Mucosa of rectum (tissue), 2 donors: Measurements from ENCODE around the gene KCNK5.

Experiments
- H3K27ac ChIP-seq, 2 donors: one replicate each; pipeline ENCODE4 v1.7.0; 2013; ENCODE audit warnings: inconsistent platforms in 2 of 2, low read depth in 2 of 2, low read length in 2 of 2
- H3K27me3 ChIP-seq, 2 donors: one replicate each; pipeline ENCODE4 v1.7.0; 2013; ENCODE audit warnings: low read length in 2 of 2; ENCODE audit not compliant: control insufficient read depth in 2 of 2, insufficient read depth in 2 of 2
- H3K36me3 ChIP-seq, 2 donors: one replicate each; pipeline ENCODE4 v1.7.0; 2013; ENCODE audit warnings: low read length in 2 of 2; ENCODE audit not compliant: control insufficient read depth in 2 of 2, insufficient read depth in 2 of 2
- H3K4me1 ChIP-seq, 2 donors: one replicate each; pipeline ENCODE4 v1.7.0; 2013; ENCODE audit warnings: low read length in 2 of 2, mild to moderate bottlenecking in 1 of 2; ENCODE audit not compliant: control insufficient read depth in 2 of 2, insufficient read depth in 2 of 2
- H3K4me3 ChIP-seq, 2 donors: one replicate each; pipeline ENCODE4 v1.7.0; 2013; ENCODE audit warnings: low read length in 2 of 2
- H3K9ac ChIP-seq, 2 donors: one replicate each; pipeline ENCODE4 v1.7.0; 2013; ENCODE audit warnings: low read length in 2 of 2, low read depth in 1 of 2, mild to moderate bottlenecking in 1 of 2
- H3K9me3 ChIP-seq, 2 donors: one replicate each; pipeline ENCODE4 v1.7.0; 2013; ENCODE audit warnings: low read length in 2 of 2; ENCODE audit not compliant: control insufficient read depth in 2 of 2
- donor health status: healthy.
- donor health status: Normal muscosa, but diverticular disease.

Gene KCNK5

DNA sequence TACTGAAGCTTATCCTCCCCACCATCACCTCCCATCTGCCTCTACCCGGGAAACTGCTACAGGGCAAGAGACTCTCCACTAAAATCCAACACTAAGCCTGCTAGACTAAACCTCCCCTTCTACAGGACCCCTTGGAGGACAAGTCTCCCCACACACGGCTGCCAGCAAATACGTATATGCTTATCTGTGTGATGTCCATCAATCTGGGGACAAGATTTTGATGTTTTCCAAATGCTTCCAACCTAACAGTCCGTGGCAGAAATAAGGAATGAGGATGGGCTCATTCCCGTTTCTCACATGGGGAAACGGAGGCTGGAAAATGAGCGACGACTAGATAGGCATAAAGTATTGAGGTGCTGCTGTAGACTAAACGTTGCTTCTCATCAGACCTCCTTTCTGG lies 1.8 kb downstream of the KCNK5 start:
- H3K4me1 ChIP-seq = peaks cover 44 to 45% of the 10 kb centered on the region in 2 donors
- H3K9ac ChIP-seq = peak overlapping the region in 1 of 2 donors; percentile 76
- no peaks in the 10 kb centered on the region for H3K36me3 ChIP-seq
- H3K4me3 ChIP-seq = peak overlapping the region; percentile 68 to 84
- H3K27me3 ChIP-seq = no peaks in the 10 kb centered on the region
- H3K9me3 ChIP-seq = no peaks in the 10 kb centered on the region
- H3K27ac ChIP-seq = peak overlapping the region; percentile 78 to 84

DNA sequence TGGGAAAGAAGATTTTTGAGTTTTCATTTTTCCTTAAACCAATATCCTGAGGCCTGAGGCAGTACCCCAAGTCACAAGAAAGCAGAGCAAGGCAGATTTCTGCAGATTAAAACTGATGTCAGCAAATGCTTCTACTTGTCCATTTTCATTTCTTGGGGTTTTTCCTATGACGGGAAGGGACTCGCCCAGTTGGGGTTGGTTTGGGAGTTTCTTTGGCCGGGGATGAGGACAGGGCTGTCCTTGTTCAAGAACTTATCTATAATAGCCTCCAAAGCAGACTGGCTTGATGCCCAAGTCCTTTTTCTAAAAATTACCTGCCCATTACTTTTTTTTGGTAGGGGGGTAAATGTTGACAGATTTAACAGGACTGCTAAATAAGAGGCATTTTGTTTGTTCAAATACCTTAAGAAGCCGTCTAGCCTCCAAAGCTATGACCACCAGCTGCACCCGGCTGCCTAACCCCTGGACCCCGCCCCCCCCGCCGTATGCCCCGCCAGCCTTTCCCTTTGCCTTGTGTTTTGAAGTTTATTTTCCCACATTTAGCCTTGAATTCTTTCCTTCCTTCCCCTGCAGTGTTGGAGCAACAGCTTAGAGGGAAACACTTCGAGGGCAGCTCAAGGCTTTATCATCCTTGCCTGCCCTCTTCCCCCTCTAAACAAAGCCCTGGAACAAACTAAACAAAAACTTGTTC lies 2.5 kb downstream of the KCNK5 start:
- no peaks in the 10 kb centered on the region for H3K9me3 ChIP-seq
- H3K27me3 ChIP-seq = no peaks in the 10 kb centered on the region
- H3K9ac ChIP-seq = peak overlapping the region in 1 of 2 donors; percentile 76
- H3K4me3 ChIP-seq = peak overlapping the region; percentile 68 to 84
- peak overlapping the region; percentile 79 to 84 for H3K27ac ChIP-seq
- peaks cover 44 to 45% of the 10 kb centered on the region in 2 donors for H3K4me1 ChIP-seq
- no peaks in the 10 kb centered on the region for H3K36me3 ChIP-seq

DNA sequence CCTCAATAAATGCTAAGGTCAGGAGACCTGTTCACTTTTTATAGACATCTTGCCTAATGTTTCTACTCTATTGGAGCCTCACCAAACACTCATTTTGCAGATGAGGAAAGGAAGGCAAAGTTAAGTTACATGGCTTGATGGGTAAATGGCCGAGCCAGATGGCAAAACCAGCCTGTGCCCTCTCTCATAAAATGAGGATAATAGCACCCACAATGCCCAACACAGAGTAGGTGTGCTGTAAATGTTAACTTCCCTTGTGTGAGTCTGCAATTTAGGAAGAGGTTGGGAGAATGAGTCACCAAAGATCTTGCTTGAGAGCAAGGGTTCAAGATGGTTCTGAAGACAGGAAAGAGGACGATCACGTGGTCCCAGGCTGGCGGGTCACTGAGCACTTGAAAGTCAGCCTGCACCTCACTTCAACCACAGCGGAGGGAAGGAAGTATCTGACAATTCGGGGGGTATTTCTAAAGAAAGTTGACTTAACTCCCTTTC lies 3.3 kb downstream of the KCNK5 start:
- Histone ChIP-seq H3K9ac (peak overlapping the region in 1 of 2 donors; percentile 21), H3K4me3 (peak overlapping the region; percentile 36 to 48), H3K4me1 (peaks cover 43 to 45% of the 10 kb centered on the region in 2 donors), H3K9me3 (no peaks in the 10 kb centered on the region), H3K36me3 (peaks cover 1 to 7% of the 10 kb centered on the region in 2 donors), H3K27ac (peak overlapping the region; percentile 79 to 84), H3K27me3 (no peaks in the 10 kb centered on the region)

DNA sequence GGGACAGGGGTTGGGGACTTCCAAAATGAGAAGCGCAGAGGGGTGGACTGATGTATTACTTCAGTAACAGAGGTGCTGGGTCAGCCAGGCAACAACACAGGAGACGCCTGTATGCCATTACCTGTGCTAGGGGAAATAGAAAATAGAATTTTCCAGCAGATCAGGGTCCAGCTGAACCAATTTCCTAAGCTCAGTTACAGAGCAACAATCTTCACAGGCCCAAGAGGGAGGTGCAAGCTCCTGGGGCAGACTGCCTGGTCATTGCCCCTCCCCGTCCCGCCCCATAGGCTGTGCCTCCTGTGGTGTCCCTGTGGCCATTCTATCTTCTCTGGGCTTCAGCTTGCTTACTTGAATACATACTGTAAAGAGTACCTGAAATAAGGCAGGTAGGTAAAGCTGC lies 3.7 kb downstream of the KCNK5 start:
- peaks cover 38 to 48% of the 10 kb centered on the region in 2 donors for H3K4me1 ChIP-seq
- H3K9me3 ChIP-seq = no peaks in the 10 kb centered on the region
- H3K9ac ChIP-seq = peak overlapping the region; percentile 8 to 52
- no peaks in the 10 kb centered on the region for H3K27me3 ChIP-seq
- peak overlapping the region; percentile 11 to 48 for H3K4me3 ChIP-seq
- H3K36me3 ChIP-seq = peaks cover 6 to 7% of the 10 kb centered on the region in 2 donors
- peak overlapping the region; percentile 79 to 84 for H3K27ac ChIP-seq

DNA sequence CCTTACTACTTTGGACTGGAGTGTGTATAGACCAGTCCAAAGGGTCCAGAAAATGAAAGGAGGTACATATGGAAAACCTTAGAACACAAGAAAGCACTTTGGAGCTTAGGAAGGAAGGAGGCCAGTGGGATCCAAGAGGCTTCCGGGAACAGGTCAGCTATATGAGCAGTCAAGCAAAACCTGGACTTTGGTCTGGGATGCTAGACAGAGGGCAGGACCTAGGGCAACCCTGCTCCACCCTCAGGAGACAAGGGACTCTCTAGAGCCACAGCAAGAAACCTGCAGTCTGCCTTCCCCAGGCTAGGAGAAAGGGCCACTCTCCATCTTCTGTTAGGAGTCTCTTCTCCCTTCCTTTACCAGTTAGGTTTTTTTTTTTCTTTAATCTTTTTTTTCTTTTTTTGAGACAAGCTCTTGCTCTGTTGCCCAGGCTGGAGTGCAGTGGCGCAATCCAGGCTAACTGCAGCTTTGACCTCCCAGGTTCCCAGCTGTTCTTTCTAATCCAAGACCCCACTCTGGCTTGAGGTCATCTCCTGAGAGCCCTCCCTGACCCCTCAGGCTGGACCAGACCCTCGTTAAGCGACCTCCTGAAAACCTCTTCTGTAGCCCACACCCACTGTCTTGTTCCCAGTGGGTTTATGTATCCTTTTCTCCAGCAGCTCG lies 4.6 kb downstream of the KCNK5 start:
- Histone ChIP-seq H3K4me3 (no peak overlapping the region), H3K36me3 (peaks cover 7% of the 10 kb centered on the region in 2 donors), H3K27ac (peak overlapping the region; percentile 79 to 84), H3K4me1 (peaks cover 36 to 52% of the 10 kb centered on the region in 2 donors), H3K9me3 (no peaks in the 10 kb centered on the region), H3K9ac (no peak overlapping the region), H3K27me3 (no peaks in the 10 kb centered on the region)

DNA sequence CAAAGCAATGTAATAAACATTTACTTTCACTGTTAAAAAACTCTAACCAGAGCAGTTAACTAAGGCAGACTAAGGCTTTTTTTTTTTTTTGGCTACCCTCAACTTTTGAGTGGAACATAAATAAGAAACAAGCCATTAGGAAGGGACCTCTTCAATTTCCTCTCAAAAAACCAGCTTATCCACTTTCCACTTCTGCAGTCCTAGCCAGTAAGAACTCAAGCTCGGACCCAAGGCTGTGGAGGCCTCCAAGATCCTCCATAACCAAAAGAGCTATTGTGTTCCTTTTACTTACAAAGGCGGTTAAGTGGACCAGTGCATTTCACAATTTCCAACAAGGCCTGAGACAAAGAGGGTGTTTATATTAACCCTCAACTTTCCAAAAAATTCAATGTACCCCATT lies 5.3 kb downstream of the KCNK5 start:
- Histone ChIP-seq H3K27me3 (no peaks in the 10 kb centered on the region), H3K27ac (peak overlapping the region; percentile 61 to 79), H3K36me3 (peaks cover 7% of the 10 kb centered on the region in 2 donors), H3K9me3 (no peaks in the 10 kb centered on the region), H3K9ac (no peak overlapping the region), H3K4me1 (peaks cover 33 to 53% of the 10 kb centered on the region in 2 donors), H3K4me3 (no peak overlapping the region)

DNA sequence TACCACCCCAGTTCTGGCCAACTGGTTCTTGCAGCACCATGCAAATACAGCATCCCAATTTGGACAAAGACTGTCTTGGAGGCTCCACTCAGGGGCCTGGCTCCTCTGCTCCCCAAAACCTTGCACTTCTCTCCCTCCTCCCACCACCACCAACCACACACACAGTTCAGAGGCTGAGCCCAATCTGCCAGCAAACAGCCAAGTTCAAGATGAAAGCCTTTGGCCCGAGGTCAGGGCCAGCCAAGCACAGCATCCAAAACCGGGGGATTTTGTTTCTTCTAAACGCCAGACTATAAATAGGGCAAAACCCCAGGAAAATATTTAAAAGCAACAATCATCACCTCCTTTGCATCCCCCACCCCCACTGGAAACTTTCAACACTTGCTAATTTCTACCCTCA lies 5.7 kb downstream of the KCNK5 start:
- Histone ChIP-seq H3K27ac (no peak overlapping the region), H3K9ac (no peak overlapping the region), H3K27me3 (no peaks in the 10 kb centered on the region), H3K4me3 (no peak overlapping the region), H3K9me3 (no peaks in the 10 kb centered on the region), H3K36me3 (peaks cover 7% of the 10 kb centered on the region in 2 donors), H3K4me1 (peaks cover 33 to 57% of the 10 kb centered on the region in 2 donors)

DNA sequence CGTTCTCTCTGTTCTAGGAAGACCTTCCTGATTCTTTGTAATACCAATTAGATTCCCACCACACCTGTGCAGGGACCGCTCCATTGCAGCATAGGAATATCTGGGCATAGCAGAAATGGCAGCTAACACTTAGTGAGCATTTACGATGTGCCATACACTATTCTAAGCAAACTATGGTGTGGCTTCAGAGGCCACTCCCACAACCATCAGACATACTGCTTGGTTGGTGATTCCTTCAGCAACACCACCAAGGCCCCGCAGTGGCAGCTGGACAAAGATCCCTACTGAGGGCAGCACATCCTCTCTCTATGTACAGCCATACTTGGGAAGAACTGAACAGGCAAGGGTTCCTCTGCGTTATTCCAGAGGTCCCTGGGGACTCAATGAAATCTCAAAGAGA lies 6.2 kb downstream of the KCNK5 start:
- Histone ChIP-seq H3K27me3 (no peaks in the 10 kb centered on the region), H3K4me3 (no peak overlapping the region), H3K9ac (no peak overlapping the region), H3K4me1 (peaks cover 34 to 62% of the 10 kb centered on the region in 2 donors), H3K36me3 (peaks cover 7% of the 10 kb centered on the region in 2 donors), H3K27ac (no peak overlapping the region), H3K9me3 (no peaks in the 10 kb centered on the region)

DNA sequence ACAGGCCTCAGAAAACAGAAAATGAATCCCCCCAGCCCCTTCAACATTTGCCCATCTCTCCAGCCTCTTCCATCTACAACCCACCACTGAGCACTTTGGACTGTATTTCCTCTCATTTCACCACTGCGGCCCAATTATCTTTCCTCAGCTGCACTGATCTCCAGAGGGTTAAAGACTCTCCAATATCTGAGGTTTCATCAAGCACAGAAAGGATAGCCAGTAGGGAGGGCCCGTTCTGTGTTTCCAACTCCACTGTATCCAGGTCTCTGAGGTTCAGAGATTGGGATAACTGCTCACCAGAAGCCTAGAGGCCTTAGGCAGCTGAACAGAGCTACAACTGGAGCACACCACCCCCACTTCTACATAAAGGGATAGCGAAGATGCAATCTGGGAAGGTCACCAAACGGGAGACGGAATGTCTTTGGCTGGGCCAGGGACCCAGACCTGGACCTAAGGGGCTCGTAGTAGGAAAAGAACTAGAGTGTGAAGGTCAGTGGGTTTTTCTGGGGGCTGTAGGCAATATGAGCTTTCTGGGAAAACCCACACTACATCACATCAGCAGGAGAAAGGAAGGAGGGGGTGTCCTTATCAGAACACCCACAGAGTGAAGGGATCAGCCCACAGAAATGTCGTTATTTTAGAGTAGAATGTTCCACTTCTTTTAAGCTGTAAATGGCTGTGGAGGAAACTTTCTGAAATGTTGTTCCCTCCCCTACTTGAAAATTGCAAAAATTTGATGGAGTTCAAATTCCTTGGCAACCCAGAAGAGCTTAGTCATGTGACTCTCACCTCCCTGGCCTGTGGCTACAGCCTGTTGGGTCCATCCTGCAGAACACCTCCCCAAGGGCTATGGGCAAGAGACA lies 7.3 kb downstream of the KCNK5 start:
- Histone ChIP-seq H3K4me3 (no peak overlapping the region), H3K36me3 (peaks cover 7% of the 10 kb centered on the region in 2 donors), H3K27ac (no peak overlapping the region), H3K4me1 (peaks cover 43 to 68% of the 10 kb centered on the region in 2 donors), H3K9ac (no peak overlapping the region), H3K27me3 (no peaks in the 10 kb centered on the region), H3K9me3 (no peaks in the 10 kb centered on the region)
